HFF-Myc (cell line): Measurements from ENCODE around the gene KRTAP20-3.

Source experiments
- DNase-seq: peaks from one replicate; pipeline ENCODE4 v3.0.0-alpha.2; 2011; ENCODE audit warnings: low read depth; ENCODE audit errors: extremely low read depth
- H3K4me3 ChIP-seq: replicated peaks from 2 replicates; pipeline ENCODE4 v1.5.1; 2011; ENCODE audit warnings: low read depth, mild to moderate bottlenecking, control low read depth, low read length
- TF ChIP-seq, protein P1 (sequence below): IDR thresholded peaks from 2 replicates; pipeline ENCODE4 v1.5.1; 2012; ENCODE audit warnings: mild to moderate bottlenecking, low read depth, low read length, control low read depth; ENCODE audit errors: missing control alignments

KRTAP20-3 gene

DNA sequence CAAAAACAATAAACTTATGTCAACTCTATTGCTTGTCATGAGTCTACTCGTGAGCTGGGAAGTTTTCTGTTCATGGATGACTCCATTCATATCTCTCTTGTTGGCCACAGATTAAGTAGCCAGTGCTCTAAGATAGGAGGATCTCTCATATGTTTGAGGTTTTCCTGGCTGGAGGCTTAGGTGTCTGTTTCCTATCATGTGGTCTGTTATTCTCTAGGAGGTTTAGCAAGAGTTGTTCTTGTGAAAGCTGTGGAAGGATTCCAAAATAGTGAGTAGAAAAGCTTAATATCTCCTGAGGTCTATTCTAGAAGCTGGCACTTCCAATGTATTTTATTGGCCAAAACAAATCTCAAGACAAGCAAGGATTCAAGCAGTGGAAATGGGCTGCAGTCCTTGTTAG lies 13.5 kb upstream of the KRTAP20-3 start:
- TF ChIP-seq, protein P1, sequence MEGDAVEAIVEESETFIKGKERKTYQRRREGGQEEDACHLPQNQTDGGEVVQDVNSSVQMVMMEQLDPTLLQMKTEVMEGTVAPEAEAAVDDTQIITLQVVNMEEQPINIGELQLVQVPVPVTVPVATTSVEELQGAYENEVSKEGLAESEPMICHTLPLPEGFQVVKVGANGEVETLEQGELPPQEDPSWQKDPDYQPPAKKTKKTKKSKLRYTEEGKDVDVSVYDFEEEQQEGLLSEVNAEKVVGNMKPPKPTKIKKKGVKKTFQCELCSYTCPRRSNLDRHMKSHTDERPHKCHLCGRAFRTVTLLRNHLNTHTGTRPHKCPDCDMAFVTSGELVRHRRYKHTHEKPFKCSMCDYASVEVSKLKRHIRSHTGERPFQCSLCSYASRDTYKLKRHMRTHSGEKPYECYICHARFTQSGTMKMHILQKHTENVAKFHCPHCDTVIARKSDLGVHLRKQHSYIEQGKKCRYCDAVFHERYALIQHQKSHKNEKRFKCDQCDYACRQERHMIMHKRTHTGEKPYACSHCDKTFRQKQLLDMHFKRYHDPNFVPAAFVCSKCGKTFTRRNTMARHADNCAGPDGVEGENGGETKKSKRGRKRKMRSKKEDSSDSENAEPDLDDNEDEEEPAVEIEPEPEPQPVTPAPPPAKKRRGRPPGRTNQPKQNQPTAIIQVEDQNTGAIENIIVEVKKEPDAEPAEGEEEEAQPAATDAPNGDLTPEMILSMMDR = no peak
- no peak for DNase-seq
- no peak overlapping the region for H3K4me3 ChIP-seq

DNA sequence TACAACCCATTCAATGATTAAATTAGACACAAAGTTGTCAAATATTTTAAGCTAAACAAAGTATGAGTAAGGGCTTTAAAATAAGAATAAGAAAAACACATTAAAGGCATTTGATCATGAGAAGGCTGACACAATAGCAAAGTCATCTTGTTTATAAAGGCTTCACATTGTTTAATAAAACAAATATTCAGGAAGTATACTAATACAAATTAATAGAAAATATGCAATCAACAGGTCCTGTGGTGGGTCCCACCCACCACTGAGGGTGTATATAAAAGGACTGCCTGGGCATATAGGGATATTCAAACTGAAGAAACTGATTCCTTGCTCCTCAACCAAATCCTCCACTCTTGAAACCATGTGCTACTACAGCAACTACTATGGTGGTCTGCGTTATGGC lies 7.8 kb upstream of the KRTAP20-3 start, which contains the start of gene KRTAP20-2:
KRTAP20-2 (plus strand) TSS at position 301 of the 400 bp plus-strand sequence; CDS start at position 359, 58 bp downstream.
- DNase-seq = no peak
- TF ChIP-seq, protein P1 = no peak
- no peak within 1 kb of the TSS for H3K4me3 ChIP-seq

DNA sequence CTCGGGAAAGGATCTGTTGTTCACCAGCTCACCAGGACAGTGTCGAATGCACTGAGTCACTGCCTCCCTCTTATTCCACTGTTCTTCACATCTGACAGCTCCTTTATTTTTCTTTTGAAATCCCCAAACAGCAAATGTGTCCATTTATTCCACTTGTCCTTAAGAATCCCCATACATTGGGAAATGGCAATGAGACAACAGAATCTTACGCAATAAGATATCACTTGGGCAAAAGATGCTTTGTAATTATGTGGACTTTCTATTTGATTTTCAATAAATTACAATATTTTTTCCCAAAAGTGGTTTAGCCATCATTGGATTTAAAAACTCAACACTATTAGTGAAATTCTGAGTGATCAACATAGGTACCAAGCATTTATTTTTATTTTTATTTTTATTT lies 4.0 kb upstream of the KRTAP20-3 start:
- TF ChIP-seq, protein P1 = no peak
- DNase-seq = no peak
- H3K4me3 ChIP-seq = no peak overlapping the region

DNA sequence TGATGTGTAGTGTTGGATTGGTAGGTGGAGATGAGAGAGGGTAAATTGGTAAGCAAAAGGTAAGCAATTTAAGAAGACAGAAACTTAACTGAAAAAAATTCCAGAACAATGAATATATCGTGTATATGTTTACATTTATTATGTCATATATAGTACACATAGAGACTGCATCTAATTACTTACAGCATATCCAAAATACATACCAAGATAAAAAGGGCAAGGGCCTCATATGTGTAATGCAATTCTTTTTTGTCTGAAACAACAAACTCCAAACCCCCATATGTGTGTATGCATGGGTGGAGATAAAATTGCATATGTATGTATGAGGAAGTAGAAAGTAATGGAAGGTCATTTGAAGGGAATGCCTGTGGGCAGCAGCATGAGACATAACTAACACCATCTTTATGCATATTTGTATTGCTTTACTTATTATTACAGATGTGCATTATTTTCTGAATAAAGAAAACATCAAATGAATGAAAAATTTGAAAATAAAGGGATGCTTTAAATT lies 4.3 kb downstream of the KRTAP20-3 start:
- no peak overlapping the region for H3K4me3 ChIP-seq
- TF ChIP-seq, protein P1 = no peak
- DNase-seq = no peak

DNA sequence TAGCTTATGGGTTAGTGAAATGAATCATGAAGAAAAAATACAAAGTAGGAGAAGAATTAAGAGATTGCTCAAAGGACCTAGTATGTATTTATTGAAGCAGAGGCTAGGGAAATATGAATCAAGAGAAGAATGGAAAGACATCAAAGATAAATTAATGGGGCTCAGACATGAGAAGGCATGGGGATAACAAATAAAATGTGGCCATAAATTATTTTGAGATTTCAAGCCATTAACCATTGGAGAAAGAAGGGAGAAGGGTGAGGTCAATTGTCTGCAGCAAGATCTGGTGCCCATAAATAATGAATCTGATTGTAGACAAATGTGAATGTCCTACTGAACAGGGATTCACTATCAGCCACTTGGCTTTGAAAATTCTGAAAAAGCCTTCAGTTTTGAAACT lies 10.2 kb downstream of the KRTAP20-3 start:
- TF ChIP-seq, protein P1 = no peak
- no peak for DNase-seq
- no peak overlapping the region for H3K4me3 ChIP-seq

DNA sequence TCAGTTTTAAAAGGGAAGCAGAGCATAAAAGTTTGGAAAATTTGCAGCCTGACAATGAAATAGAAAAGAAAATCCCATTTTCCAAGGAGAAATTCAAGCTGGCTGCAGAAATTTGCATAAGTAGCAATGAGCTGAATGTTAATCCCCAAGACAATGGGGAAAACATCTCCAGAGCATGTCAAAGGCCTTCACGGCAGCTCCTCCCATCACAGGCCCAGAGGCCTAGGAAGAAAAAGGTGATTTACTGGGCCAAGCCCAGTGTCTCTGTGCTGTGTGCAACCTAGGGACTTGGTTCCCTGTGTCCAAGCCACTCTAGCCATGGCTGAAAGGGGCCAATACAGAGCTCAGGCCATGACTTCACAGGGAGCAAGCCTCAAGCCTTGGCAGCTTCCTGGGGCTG lies 26.1 kb downstream of the KRTAP20-3 start:
- TF ChIP-seq, protein P1 = no peak
- DNase-seq = no peak

DNA sequence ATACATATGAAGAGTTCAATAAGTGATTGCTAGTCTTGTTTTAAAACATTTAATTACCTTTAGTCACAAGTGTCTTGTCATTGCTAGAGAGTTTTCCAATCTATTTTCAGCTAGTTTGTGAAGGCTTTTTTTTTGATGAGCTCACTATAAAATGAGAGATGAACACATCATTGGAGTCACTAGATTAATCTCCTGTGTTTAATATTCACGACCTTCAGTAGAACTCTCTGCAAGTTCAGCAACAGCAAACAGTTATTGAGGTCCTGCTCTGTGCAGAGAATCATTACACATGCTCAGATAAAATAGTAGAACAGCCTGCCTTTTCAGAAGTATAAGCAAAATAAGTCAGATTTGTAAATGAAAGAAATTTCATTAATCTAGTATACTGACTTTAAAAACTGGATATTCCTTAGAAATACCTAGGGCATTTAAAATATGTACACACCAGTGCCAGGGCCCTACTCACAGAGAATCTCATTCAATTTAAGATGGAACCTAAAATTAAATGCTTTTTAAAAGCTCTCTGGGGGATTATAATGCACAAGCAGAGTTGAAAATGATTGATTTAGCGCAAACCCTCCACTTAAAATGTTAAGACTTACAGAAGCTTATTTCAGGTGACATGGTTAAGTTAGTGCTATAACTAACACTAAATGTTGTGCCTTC lies 30.5 kb downstream of the KRTAP20-3 start:
- TF ChIP-seq, protein P1 = no peak
- no peak for DNase-seq
- no peak overlapping the region for H3K4me3 ChIP-seq

More for the DNA sequence above, 26.1 kb downstream of the KRTAP20-3 start:
- no peak overlapping the region for H3K4me3 ChIP-seq
